OCI-LY7 (cell line): ENCODE data around the gene SRP72. TPM values are rescaled to one million over a fixed set of nuclear protein-coding genes. Genes with fewer than 3 reads are reported as not detected.

Experiments
- BruUV-seq: library from RNA; stranded (reverse); fragments of 400-500 nt; replicated peaks from 2 replicates; lab custom pipeline; 2021; lab: Mats Ljungman, UMichigan
- CTCF ChIA-PET: fragments of 300-600 bp; sonication (Branson Sonifier 250); formaldehyde crosslinking; loops from one replicate; lab custom pipeline; 2022; ENCODE audit warnings: antibody characterized with exemption; ENCODE audit not compliant: unreplicated experiment; lab: Charles Lee
- POLR2A ChIA-PET: fragments of 300-600 bp; sonication (Branson Sonifier 250); formaldehyde crosslinking; loops from one replicate; lab custom pipeline; 2022; ENCODE audit warnings: antibody characterized with exemption; lab: Charles Lee
- DNase-seq: peaks from one replicate; pipeline ENCODE4 v3.0.0-alpha.2; 2015; ENCODE audit warnings: low spot score
- H2AFZ ChIP-seq: fragments of 200-600 bp; sonication (generic), shearing (Covaris generic); 2 replicates; pipeline ENCODE4 v1.6.1; 2014; ENCODE audit warnings: mild to moderate bottlenecking, antibody characterized with exemption, low read length, moderate library complexity
- H3K27ac ChIP-seq: fragments of 200-600 bp; sonication (generic); 2 replicates; pipeline ENCODE4 v1.5.1; 2014; ENCODE audit warnings: mixed run types, low read depth, mild to moderate bottlenecking, moderate library complexity, low read length, inconsistent platforms; ENCODE audit not compliant: poor library complexity, severe bottlenecking
- H3K36me3 ChIP-seq: fragments of 200-600 bp; sonication (generic); 2 replicates; pipeline ENCODE4 v1.6.1; 2014; ENCODE audit warnings: mild to moderate bottlenecking, antibody characterized with exemption, low read length, moderate library complexity, mixed read lengths; ENCODE audit not compliant: insufficient read depth
- H3K4me1 ChIP-seq: fragments of 200-600 bp; sonication (generic); 2 replicates; pipeline ENCODE4 v1.5.1; 2014; ENCODE audit warnings: mild to moderate bottlenecking, low read length; ENCODE audit not compliant: insufficient read depth, poor library complexity, severe bottlenecking
- H3K4me2 ChIP-seq: fragments of 200-600 bp; sonication (generic); 2 replicates; pipeline ENCODE4 v1.6.1; 2014; ENCODE audit warnings: mild to moderate bottlenecking, low read length
- H3K4me3 ChIP-seq: fragments of 200-600 bp; sonication (generic); 2 replicates; pipeline ENCODE4 v1.5.1; 2014; ENCODE audit warnings: mild to moderate bottlenecking, low read depth, low read length; ENCODE audit not compliant: poor library complexity, severe bottlenecking
- H3K79me2 ChIP-seq: fragments of 200-600 bp; sonication (generic); 2 replicates; pipeline ENCODE4 v1.6.1; 2016; ENCODE audit warnings: low read depth, mild to moderate bottlenecking, low read length, moderate library complexity, mixed read lengths; ENCODE audit not compliant: insufficient read depth
- H3K9me2 ChIP-seq: fragments of 200-600 bp; sonication (generic); 2 replicates; pipeline ENCODE4 v1.6.1; 2016; ENCODE audit warnings: mild to moderate bottlenecking, low read length, mixed read lengths; ENCODE audit not compliant: insufficient read depth
- H3K9me3 ChIP-seq: fragments of 200-600 bp; sonication (generic); 2 replicates; pipeline ENCODE4 v1.6.1; 2014; ENCODE audit warnings: mild to moderate bottlenecking, mixed run types, low read length, mixed read lengths
- H4K20me1 ChIP-seq: fragments of 200-600 bp; sonication (generic); 2 replicates; pipeline ENCODE4 v1.6.1; 2014; ENCODE audit warnings: mild to moderate bottlenecking, antibody characterized with exemption, low read length, moderate library complexity, mixed read lengths; ENCODE audit not compliant: insufficient read depth
- EZH2phosphoT487 ChIP-seq: fragments of 200-600 bp; sonication (generic); IDR thresholded peaks from 2 replicates; pipeline ENCODE4 v1.6.1; 2018; ENCODE audit warnings: low read depth, borderline replicate concordance, mild to moderate bottlenecking, mixed run types, antibody characterized with exemption, low read length, moderate library complexity, mixed read lengths
- intact Hi-C: fragments of 100-400 bp; cut with micrococcal nuclease; formaldehyde crosslinking; loops from one replicate; pipeline ENCODE4 v1.10.0; 2022; ENCODE audit not compliant: unreplicated experiment
- total RNA-seq, 2 experiments: library from RNA; depleted of rRNA in 1 of 2; stranded (reverse); fragments of >200 nt in 1 of 2; shearing (Covaris generic) in 1 of 2; gene quantifications; 2 replicates each; pipeline ENCODE4 v1.2.3, GENCODE V29; 2014 to 2022
- TF ChIP-seq, protein P1 (sequence below): fragments of 200-600 bp; sonication (generic); conservative IDR thresholded peaks from 2 replicates; pipeline ENCODE4 v1.5.1; 2014; ENCODE audit warnings: mild to moderate bottlenecking, antibody characterized with exemption, low read length, moderate library complexity, mixed read lengths

SRP72 gene
- total RNA-seq, 2 experiments from 2014 or later: 53.5 to 166 TPM

DNA sequence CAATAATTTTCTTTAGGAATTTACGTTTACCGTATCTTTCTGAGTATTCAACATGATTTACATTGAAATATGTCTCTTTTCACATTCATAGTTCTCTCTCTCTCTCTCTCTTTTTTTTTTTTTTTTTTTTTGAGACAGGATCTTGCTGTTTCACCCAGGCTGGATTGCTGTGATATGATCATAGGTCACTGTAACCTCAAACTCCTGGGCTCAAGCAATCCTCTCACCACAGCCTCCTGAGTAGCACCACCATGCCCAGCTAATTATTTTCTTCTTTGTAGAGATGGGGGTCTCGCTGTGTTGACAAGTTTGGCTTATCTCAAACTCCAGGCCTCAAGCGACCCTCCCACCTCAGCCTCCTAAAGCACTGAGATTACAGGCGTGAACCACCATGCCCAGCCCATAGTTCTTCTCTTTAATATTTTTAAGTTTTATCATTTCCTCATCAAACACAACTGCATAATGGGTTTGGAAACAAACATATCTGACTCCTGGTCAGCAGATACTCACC is 9.8 kb downstream of the SRP72 start:
- DNase-seq: no peak
- Histone ChIP-seq H3K27ac (no peak overlapping the region), H3K4me3 (no peak overlapping the region), H3K36me3 (peaks cover 92% of the 10 kb centered on the region), H3K4me2 (no peak overlapping the region), H2AFZ (no peak overlapping the region), H4K20me1 (peaks cover 3% of the 10 kb centered on the region; the same call in 1 of the 2 replicates), H3K79me2 (peaks cover 31% of the 10 kb centered on the region; the same call in 1 of the 2 replicates), H3K4me1 (peaks cover 29% of the 10 kb centered on the region), H3K9me3 (no peaks in the 10 kb centered on the region), H3K9me2 (no peaks in the 10 kb centered on the region)
- CTCF ChIA-PET: no interaction called here
- POLR2A ChIA-PET: interaction anchor here (1.7 kb wide), 1 partner anchor 9 kb away, joined by 7 read pairs; no protein-coding TSS in a partner anchor
- intact Hi-C loops: no loop called here
- BruUV-seq: no TSS peak
- TF ChIP-seq, protein P1, sequence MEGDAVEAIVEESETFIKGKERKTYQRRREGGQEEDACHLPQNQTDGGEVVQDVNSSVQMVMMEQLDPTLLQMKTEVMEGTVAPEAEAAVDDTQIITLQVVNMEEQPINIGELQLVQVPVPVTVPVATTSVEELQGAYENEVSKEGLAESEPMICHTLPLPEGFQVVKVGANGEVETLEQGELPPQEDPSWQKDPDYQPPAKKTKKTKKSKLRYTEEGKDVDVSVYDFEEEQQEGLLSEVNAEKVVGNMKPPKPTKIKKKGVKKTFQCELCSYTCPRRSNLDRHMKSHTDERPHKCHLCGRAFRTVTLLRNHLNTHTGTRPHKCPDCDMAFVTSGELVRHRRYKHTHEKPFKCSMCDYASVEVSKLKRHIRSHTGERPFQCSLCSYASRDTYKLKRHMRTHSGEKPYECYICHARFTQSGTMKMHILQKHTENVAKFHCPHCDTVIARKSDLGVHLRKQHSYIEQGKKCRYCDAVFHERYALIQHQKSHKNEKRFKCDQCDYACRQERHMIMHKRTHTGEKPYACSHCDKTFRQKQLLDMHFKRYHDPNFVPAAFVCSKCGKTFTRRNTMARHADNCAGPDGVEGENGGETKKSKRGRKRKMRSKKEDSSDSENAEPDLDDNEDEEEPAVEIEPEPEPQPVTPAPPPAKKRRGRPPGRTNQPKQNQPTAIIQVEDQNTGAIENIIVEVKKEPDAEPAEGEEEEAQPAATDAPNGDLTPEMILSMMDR: no peak
- no peak for TF ChIP-seq EZH2phosphoT487

DNA sequence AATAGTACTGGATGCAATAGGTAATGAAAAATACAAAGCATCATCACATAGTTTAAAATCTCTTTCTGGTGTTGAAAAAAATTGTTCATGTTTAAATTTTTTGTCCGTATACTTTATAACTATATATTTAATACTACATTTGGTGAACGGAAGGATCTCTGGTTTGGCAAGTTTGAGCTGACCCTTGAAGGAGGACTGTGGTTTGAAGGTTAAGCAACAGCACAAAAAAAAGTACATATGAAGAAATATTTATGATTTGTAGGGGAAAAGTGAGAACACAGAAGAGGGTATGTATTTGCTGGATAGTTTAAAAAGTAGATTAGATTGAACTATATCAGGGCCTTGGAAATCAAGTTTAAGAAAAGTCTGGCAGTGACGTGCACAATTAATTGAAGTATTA is 13.3 kb downstream of the SRP72 start:
- Histone ChIP-seq H3K9me3 (no peaks in the 10 kb centered on the region), H3K27ac (no peak overlapping the region), H3K4me3 (no peak overlapping the region), H3K79me2 (peaks cover 17% of the 10 kb centered on the region; the same call in 1 of the 2 replicates), H2AFZ (no peak overlapping the region), H3K36me3 (peaks cover 93% of the 10 kb centered on the region), H3K4me1 (peaks cover 12% of the 10 kb centered on the region), H3K9me2 (no peaks in the 10 kb centered on the region), H3K4me2 (no peak overlapping the region), H4K20me1 (peaks cover under 1% of the 10 kb centered on the region; the same call in 1 of the 2 replicates)
- intact Hi-C loops: no loop called here
- POLR2A ChIA-PET: interaction anchor here (0.7 to 1.8 kb wide), 4 partner anchors 9 to 75 kb away, joined by 3 to 5 read pairs (median 4); no protein-coding TSS in a partner anchor
- BruUV-seq: no TSS peak
- no peak for DNase-seq
- no peak for TF ChIP-seq EZH2phosphoT487
- TF ChIP-seq, protein P1: no peak
- CTCF ChIA-PET: no interaction called here

DNA sequence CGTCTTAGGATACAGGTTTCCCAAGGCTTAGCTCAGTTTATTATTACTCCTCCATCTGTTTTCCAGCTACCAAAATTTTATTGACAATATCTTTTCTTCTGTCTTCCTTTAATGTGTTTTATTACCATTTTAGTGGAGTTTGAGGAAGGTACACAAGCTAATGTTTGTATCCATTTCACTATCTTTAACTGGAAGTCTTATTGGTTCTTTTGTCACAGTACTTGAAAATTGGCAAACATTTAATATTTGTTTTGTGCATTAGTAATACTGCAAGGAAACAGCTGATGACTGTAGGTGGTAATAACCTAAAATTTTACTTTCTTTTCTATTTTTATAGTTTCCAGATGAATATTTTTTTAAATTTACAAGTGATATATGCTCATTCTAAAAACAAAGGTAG is 28.8 kb downstream of the SRP72 start:
- POLR2A ChIA-PET: interaction anchor here (0.9 to 1.1 kb wide), 3 partner anchors 15 to 40 kb away, joined by 3 to 4 read pairs (median 3); no protein-coding TSS in a partner anchor
- TF ChIP-seq EZH2phosphoT487: no peak
- TF ChIP-seq, protein P1: no peak
- no peak overlapping the region for H3K4me3 ChIP-seq
- H3K79me2 ChIP-seq: no peaks in the 10 kb centered on the region
- no peaks in the 10 kb centered on the region for H4K20me1 ChIP-seq
- no peak overlapping the region for H3K27ac ChIP-seq
- no peak for DNase-seq
- no peak overlapping the region for H2AFZ ChIP-seq
- no peaks in the 10 kb centered on the region for H3K9me2 ChIP-seq
- H3K4me1 ChIP-seq: no peaks in the 10 kb centered on the region
- H3K9me3 ChIP-seq: no peaks in the 10 kb centered on the region
- CTCF ChIA-PET: no interaction called here
- BruUV-seq: no TSS peak
- no peak overlapping the region for H3K4me2 ChIP-seq
- peaks cover 89% of the 10 kb centered on the region for H3K36me3 ChIP-seq
- intact Hi-C loops: no loop called here
